Measurements from ENCODE around the gene C2CD4C.

GRCh38 chr19:422213-422916, 13.4 kb upstream of the C2CD4C start:
- TF ChIP-seq CTCF (IDR thresholded peaks at IDR 0.05; ENCODE audit: poor library complexity, severe bottlenecking), result no peak
- no peak for TF ChIP-seq EZH2 (IDR thresholded peaks at IDR 0.05; ENCODE audit: borderline replicate concordance, insufficient read depth, low read length, poor library complexity, severe bottlenecking)
- TF ChIP-seq POLR2AphosphoS5 (IDR thresholded peaks at IDR 0.05), result no peak

Measured in neural cell (in vitro differentiated cells).